GM12892 (cell line): ENCODE data around the gene ADPRH.

Experiments
- POLR2A ChIP-seq: IDR thresholded peaks from 2 replicates; pipeline ENCODE4 v1.6.1; 2011; ENCODE audit warnings: low read depth, low read length, control low read depth
- POLR2AphosphoS5 ChIP-seq: IDR thresholded peaks from 2 replicates; pipeline ENCODE4 v1.6.1; 2011; ENCODE audit warnings: low read depth, low read length, control low read depth

DNA sequence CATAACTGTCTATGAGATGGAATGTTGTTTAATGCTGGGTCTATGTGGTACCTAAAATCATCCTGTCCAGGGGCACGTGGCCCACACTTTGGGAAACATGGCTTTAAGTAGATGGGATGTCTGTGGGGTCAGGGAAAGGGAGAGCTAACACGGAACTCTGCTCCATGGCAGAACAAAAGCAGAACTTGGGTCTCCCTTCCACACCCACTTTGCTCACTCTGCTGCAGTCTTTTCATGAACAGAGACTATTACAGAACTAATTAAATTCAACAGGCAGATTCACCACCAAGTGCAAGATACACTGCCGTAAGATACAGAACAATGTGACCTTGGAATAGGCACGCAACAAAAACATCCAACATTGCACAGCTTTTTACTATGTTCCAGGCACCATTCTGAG lies 52.9 kb downstream of the ADPRH start:
- TF ChIP-seq POLR2AphosphoS5 (no peak), POLR2A (no peak)
